IPS-18a (cell line): ENCODE measurements around the gene IDH2.

Source experiments
- H3K27ac ChIP-seq: one replicate; pipeline ENCODE4 v1.5.1; 2013; ENCODE audit warnings: low read length
- H3K27me3 ChIP-seq: one replicate; pipeline ENCODE4 v1.6.1; 2013; ENCODE audit warnings: mild to moderate bottlenecking, low read length; ENCODE audit not compliant: control insufficient read depth, insufficient read depth
- H3K36me3 ChIP-seq: one replicate; pipeline ENCODE4 v1.6.1; 2013; ENCODE audit warnings: low read depth, low read length; ENCODE audit not compliant: control insufficient read depth
- H3K4me1 ChIP-seq: one replicate; pipeline ENCODE4 v1.6.1; 2013; ENCODE audit warnings: low read depth, low read length; ENCODE audit not compliant: control insufficient read depth
- H3K4me3 ChIP-seq: one replicate; pipeline ENCODE4 v1.5.1; 2013; ENCODE audit warnings: low read length
- H3K9ac ChIP-seq: one replicate; pipeline ENCODE4 v1.6.1; 2013; ENCODE audit warnings: mild to moderate bottlenecking, low read length, moderate library complexity
- H3K9me3 ChIP-seq: one replicate; pipeline ENCODE4 v1.6.1; 2013; ENCODE audit warnings: low read depth, low read length; ENCODE audit not compliant: control insufficient read depth

Gene IDH2

GRCh38 chr15:90067953-90068606 is 34.2 kb downstream of the IDH2 start:
- Histone ChIP-seq H3K9me3 (no peaks in the 10 kb centered on the region), H3K4me1 (peaks cover 15% of the 10 kb centered on the region), H3K4me3 (no peak overlapping the region), H3K9ac (no peak overlapping the region), H3K27ac (no peak overlapping the region), H3K27me3 (no peaks in the 10 kb centered on the region), H3K36me3 (peaks cover 4% of the 10 kb centered on the region)

- Histone ChIP-seq H3K27me3 (no peaks in the 10 kb centered on the region), H3K4me1 (peaks cover 22% of the 10 kb centered on the region), H3K9me3 (no peaks in the 10 kb centered on the region), H3K9ac (no peak overlapping the region), H3K27ac (no peak overlapping the region), H3K4me3 (no peak overlapping the region), H3K36me3 (peaks cover 4% of the 10 kb centered on the region)
These were observed 34.9 kb downstream of the IDH2 start for GRCh38 chr15:90067181-90067952.

GRCh38 chr15:90065682-90066049 is 36.6 kb downstream of the IDH2 start:
- H3K4me1 ChIP-seq = peaks cover 25% of the 10 kb centered on the region
- H3K36me3 ChIP-seq = peaks cover 4% of the 10 kb centered on the region
- H3K9me3 ChIP-seq = no peaks in the 10 kb centered on the region
- H3K4me3 ChIP-seq = no peak overlapping the region
- no peak overlapping the region for H3K27ac ChIP-seq
- no peak overlapping the region for H3K9ac ChIP-seq
- no peaks in the 10 kb centered on the region for H3K27me3 ChIP-seq

GRCh38 chr15:90064911-90065681 is 37.2 kb downstream of the IDH2 start:
- Histone ChIP-seq H3K9me3 (no peaks in the 10 kb centered on the region), H3K36me3 (peaks cover 4% of the 10 kb centered on the region), H3K27ac (no peak overlapping the region), H3K27me3 (no peaks in the 10 kb centered on the region), H3K4me3 (no peak overlapping the region), H3K4me1 (peaks cover 25% of the 10 kb centered on the region), H3K9ac (no peak overlapping the region)

DNA sequence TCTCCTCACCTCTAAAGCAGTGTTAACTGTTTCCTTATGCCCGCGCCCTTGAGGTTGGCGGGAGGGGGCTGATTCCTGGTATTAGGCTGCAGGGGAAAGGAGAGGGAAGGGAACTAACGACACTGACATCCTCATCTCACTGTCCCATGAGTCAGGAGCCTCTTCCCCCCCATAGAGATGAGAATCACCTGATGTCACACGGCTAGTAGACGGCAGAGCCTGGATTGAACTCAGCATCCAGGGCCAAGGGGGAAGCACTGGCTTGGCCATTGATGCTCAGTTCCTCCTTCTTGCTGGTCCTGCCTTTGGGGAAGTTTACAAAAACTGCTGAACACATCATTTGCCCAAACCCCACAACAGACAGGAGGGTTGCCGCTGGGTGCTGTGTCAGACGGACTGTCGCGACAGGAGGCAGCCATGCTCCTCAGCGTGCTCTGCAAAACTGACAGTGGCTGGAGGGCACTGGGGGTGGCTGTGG is 38.5 kb downstream of the IDH2 start:
- no peak overlapping the region for H3K4me3 ChIP-seq
- H3K36me3 ChIP-seq = peaks cover 4% of the 10 kb centered on the region
- no peak overlapping the region for H3K9ac ChIP-seq
- no peaks in the 10 kb centered on the region for H3K27me3 ChIP-seq
- peaks cover 25% of the 10 kb centered on the region for H3K4me1 ChIP-seq
- no peak overlapping the region for H3K27ac ChIP-seq
- H3K9me3 ChIP-seq = no peaks in the 10 kb centered on the region

DNA sequence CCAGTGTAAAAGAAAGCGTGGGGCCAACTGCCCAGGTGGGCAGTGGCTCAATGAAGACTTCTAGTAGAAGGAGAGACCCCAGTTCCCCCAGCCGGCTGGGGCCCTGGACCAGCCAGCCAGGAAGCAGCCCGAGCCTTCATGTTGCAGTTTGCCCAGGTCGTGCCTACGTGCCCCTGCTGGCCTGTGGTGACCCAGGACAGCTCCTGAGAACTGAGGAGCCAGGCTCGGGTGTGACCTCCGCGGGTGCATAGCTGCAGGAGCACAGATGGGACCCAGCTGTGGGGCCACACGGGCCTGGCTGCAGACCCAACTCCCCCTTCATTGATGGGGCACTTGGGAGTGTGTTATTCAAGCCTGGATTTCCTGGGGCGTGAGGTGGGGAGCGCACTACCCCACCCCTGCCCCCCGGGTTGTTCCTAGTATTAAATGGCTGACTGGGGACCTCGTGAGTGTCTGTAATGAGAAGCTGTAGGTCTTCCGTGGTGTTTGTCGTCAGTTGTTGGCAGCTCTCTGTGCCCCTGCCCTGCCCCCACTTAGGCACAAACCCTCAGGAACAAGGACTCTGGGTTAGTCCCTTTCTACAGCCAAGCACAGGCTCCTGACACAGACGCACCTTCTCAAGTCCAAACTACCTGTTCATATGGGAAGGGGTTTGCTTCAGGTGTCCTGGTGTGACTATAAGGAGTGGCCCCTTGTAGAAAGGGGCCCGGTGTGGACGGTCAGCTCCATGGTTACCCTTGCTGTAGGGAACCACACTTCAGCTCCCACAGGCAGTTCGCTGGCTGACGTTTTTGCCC is 39.1 kb downstream of the IDH2 start:
- Histone ChIP-seq H3K4me3 (no peak overlapping the region), H3K9ac (peak overlapping the region; percentile 36), H3K36me3 (no peaks in the 10 kb centered on the region), H3K4me1 (peaks cover 25% of the 10 kb centered on the region), H3K27ac (peak overlapping the region; percentile 55), H3K27me3 (no peaks in the 10 kb centered on the region), H3K9me3 (no peaks in the 10 kb centered on the region)

DNA sequence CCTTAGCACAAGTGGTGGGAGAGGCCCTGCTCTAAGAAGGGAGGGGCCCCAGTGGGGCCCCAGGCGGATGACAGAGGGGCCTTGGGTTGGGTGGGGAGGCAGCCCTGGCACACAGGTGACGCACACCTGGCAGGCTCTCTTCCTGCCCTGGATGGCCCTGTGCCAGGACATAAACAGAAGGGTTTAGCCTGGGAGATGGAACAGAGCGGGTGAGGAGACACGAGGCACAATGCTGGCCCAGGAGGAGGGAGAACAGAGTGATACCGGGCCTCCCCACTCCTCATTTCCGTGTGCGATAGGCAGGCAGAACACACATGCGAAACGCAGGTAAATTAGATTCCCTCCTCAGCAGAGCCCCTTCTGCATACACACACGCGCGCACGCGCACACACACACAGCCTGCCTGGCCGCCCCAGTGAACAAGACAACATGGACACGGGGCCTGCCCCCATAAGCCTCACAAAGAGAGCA is 39.8 kb downstream of the IDH2 start:
- H3K9me3 ChIP-seq = no peaks in the 10 kb centered on the region
- H3K27ac ChIP-seq = peak overlapping the region; percentile 55
- H3K27me3 ChIP-seq = no peaks in the 10 kb centered on the region
- no peak overlapping the region for H3K4me3 ChIP-seq
- peak overlapping the region; percentile 36 for H3K9ac ChIP-seq
- peaks cover 25% of the 10 kb centered on the region for H3K4me1 ChIP-seq
- H3K36me3 ChIP-seq = no peaks in the 10 kb centered on the region

DNA sequence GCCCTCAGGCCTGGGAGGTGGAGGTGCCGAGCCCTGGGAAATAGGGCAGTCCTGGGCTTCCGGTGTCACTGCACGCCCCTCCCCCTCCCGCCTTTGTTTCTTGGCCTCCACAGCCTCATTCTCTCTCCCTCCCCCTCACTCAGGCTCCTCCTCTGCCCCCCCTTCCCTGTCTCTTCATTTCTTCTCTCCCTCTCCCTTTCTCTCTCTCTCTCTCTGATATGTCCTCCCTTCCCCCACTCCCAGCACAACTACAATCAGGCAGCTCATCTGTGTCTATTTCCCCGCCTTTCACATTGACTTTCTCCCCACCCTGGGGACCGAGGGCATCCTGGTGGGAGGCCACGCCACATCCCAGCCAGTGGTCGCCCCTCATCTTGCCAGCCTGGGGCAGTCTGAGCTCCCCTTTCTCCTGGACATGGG is 40.2 kb downstream of the IDH2 start:
- H3K27ac ChIP-seq = peak overlapping the region; percentile 55
- no peaks in the 10 kb centered on the region for H3K9me3 ChIP-seq
- peaks cover 25% of the 10 kb centered on the region for H3K4me1 ChIP-seq
- no peak overlapping the region for H3K4me3 ChIP-seq
- H3K9ac ChIP-seq = peak overlapping the region; percentile 36
- H3K27me3 ChIP-seq = no peaks in the 10 kb centered on the region
- no peaks in the 10 kb centered on the region for H3K36me3 ChIP-seq

DNA sequence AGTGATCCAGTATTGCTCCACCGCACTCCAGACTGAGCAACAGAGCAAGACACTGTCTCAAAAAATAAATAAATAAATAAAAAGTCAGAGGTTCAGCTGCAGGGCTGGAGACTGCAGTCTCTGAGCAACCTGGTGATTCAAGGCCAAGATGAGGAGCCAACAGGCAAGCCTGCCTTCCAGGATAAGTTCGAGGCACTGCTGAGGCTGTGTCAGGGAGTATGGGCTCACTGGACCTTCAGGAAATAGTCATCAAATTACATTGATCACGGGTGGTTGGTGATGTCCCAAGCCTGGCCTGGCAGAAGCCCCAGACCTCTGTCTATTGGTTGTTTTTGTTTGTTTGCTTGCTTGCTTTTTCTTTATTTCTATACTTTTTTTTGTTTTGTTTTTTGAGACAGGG is 41.5 kb downstream of the IDH2 start:
- no peak overlapping the region for H3K4me3 ChIP-seq
- H3K4me1 ChIP-seq = peaks cover 25% of the 10 kb centered on the region
- no peak overlapping the region for H3K9ac ChIP-seq
- no peaks in the 10 kb centered on the region for H3K36me3 ChIP-seq
- no peaks in the 10 kb centered on the region for H3K9me3 ChIP-seq
- H3K27me3 ChIP-seq = no peaks in the 10 kb centered on the region
- H3K27ac ChIP-seq = no peak overlapping the region

DNA sequence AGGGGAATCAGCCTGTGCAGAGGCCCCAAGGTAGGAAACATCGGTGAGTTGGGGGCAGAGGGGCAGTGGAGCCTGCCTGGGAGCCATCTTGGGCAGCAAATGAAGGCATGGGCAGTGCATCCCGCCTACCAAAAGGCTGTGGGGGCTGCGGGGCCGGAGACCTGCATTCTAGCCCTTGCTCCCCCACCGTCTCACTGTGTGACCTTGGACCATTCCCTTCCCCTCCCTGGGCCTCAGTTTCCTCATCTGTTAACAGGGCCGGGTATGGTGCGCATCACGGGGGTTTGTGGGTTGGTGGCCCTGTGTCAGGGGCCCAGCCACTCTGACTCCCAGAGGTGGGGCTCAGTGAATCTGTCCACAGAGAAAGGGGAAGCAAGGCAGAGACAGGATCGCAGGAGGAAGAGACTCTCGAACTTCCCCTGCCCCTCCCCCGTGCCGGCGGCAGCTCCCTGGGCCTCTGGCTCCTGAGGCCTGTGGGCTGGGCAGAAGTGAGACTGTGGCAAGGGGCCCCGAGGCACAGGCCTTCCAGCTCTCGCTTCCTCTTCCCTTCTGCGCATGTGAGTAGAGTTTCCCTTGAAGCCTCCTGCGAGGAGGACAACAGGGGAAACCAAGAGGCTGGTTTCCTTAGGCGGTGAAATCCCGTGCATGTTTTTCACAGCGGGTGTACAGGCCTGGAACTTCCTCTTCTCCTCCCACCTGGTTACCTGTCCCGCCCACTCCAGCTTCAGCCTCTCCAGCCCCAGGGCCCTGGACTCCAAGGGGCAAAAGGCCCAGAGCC is 42.9 kb downstream of the IDH2 start:
- Histone ChIP-seq H3K27me3 (no peaks in the 10 kb centered on the region), H3K4me3 (no peak overlapping the region), H3K9me3 (no peaks in the 10 kb centered on the region), H3K27ac (peak overlapping the region; percentile 49), H3K36me3 (no peaks in the 10 kb centered on the region), H3K9ac (no peak overlapping the region), H3K4me1 (peaks cover 24% of the 10 kb centered on the region)
